Measurements from ENCODE around the gene PTPRT. TPM values are rescaled to one million over a fixed set of nuclear protein-coding genes. Genes with fewer than 3 reads are reported as not detected.

PTPRT gene
- total and polyA plus RNA-seq, 2 of the 4 experiments (the other 2 are of a cell fraction): not detected

- ATAC-seq (ENCODE audit: low read depth) (no peak), DNase-seq (no peak)
- H3K4me2 ChIP-seq (ENCODE audit: low read depth, low read length): no peak overlapping the region
- no peaks in the 10 kb centered on the region for H4K20me1 ChIP-seq (ENCODE audit: insufficient read depth, low read length)
- no peak overlapping the region for H2AFZ ChIP-seq (replicated peaks; ENCODE audit: low read length, poor library complexity)
- no peak overlapping the region for H4K8ac ChIP-seq (ENCODE audit: low read depth in 2 of 2, low read length in 2 of 2)
- no peak overlapping the region for H3K23ac ChIP-seq (ENCODE audit: low read depth, low read length)
- no peak overlapping the region for H4K5ac ChIP-seq (ENCODE audit: low read depth, low read length)
- CTCF ChIA-PET: no interaction called here
- H3K14ac ChIP-seq (replicated peaks; ENCODE audit: low read depth, low read length): no peak overlapping the region
- H3K9ac ChIP-seq (ENCODE audit: low read depth, low read length): no peak overlapping the region
- H2BK120ac ChIP-seq (ENCODE audit: low read depth, low read length): no peak overlapping the region
- no peak overlapping the region for H2BK5ac ChIP-seq (ENCODE audit: low read depth, low read length, poor library complexity, severe bottlenecking)
- H3K4me3 ChIP-seq (ENCODE audit: insufficient read depth, low read depth, low read length): no peak overlapping the region
- TF ChIP-seq CTCF (conservative IDR thresholded peaks at IDR 0.05; ENCODE audit: low read depth, low read length): no peak
- TF ChIP-seq POLR2A (IDR thresholded peaks at IDR 0.05; ENCODE audit: low read depth, low read length): no peak
- TF ChIP-seq RFX5 (IDR thresholded peaks at IDR 0.05; ENCODE audit: low read depth, low read length): no peak
- no peak for TF ChIP-seq USF2 (IDR thresholded peaks at IDR 0.05; ENCODE audit: low read depth, low read length)
- TF ChIP-seq RCOR1 (IDR thresholded peaks at IDR 0.05; ENCODE audit: insufficient replicate concordance, low read length): no peak
- no peak for TF ChIP-seq SMC3 (IDR thresholded peaks at IDR 0.05; ENCODE audit: low read depth, low read length)
- TF ChIP-seq FOS (IDR thresholded peaks at IDR 0.05; ENCODE audit: low read depth, low read length): no peak
- no peak for TF ChIP-seq BHLHE40 (IDR thresholded peaks at IDR 0.05; ENCODE audit: low read depth, low read length)
- TF ChIP-seq RAD21 (IDR thresholded peaks at IDR 0.05; ENCODE audit: low read length): no peak
- TF ChIP-seq MAZ (IDR thresholded peaks at IDR 0.05; ENCODE audit: borderline replicate concordance, low read depth, low read length): no peak
- TF ChIP-seq ELK1 (IDR thresholded peaks at IDR 0.05; ENCODE audit: borderline replicate concordance, low read depth, low read length): no peak
- TF ChIP-seq MAFK (IDR thresholded peaks at IDR 0.05; ENCODE audit: low read depth, low read length): no peak
- TF ChIP-seq CHD1 (IDR thresholded peaks at IDR 0.05; ENCODE audit: low read depth, low read length): no peak
- TF ChIP-seq NFE2L2 (IDR thresholded peaks at IDR 0.05; ENCODE audit: low read depth, low read length): no peak
- no peak for TF ChIP-seq MXI1 (IDR thresholded peaks at IDR 0.05; ENCODE audit: borderline replicate concordance, low read depth, low read length)
- no peak for TF ChIP-seq CEBPB (IDR thresholded peaks at IDR 0.05; ENCODE audit: low read depth, low read length)
- in situ Hi-C loops (cut with MboI; ENCODE audit: low sequenced_read_pairs) (no loop called here), intact Hi-C loops (cut with micrococcal nuclease) (no loop called here), dilution Hi-C loops (cut with HindIII; ENCODE audit: low sequenced_read_pairs, unreplicated experiment) (no loop called here)
- H2AK9ac ChIP-seq (replicated peaks; ENCODE audit: low read depth, low read length, poor library complexity): no peak overlapping the region
- H3K27ac ChIP-seq (ENCODE audit: insufficient read depth, low read length): no peak overlapping the region
- H3K27me3 ChIP-seq (ENCODE audit: control insufficient read depth, insufficient read depth, low read length): no peaks in the 10 kb centered on the region
- H2BK20ac ChIP-seq (ENCODE audit: low read depth, low read length): no peak overlapping the region
- H3K56ac ChIP-seq (ENCODE audit: extremely low read depth, insufficient read depth, low read length): no peak overlapping the region
- H3K4ac ChIP-seq (ENCODE audit: low read depth, low read length): no peak overlapping the region
- no peak overlapping the region for H3K18ac ChIP-seq (ENCODE audit: low read depth, low read length)
- no peak overlapping the region for H2AK5ac ChIP-seq (ENCODE audit: low read depth, low read length)
- POLR2A ChIA-PET (ENCODE audit: unreplicated experiment): no interaction called here
- WGBS, 2 experiments (ENCODE audit: extremely low coverage in 2 of 2, insufficient read length in 1 of 2): 60% methylated on average over 1 of the region's 6 CpGs; no CpG with 5 or more reads in 1 of the 2 experiments
- no peak overlapping the region for H2BK15ac ChIP-seq (ENCODE audit: low read depth, low read length)
- no peaks in the 10 kb centered on the region for H3K79me1 ChIP-seq (ENCODE audit: low read depth in 1 of 2, low read length in 2 of 2)
- no peaks in the 10 kb centered on the region; the same call in 1 of the 2 replicates for H3K9me3 ChIP-seq (ENCODE audit: control insufficient read depth, insufficient read depth, low read length)
- no peak overlapping the region for H4K91ac ChIP-seq (ENCODE audit: insufficient read depth, low read depth, low read length)
- no TSS peak for BruUV-seq (replicated peaks)
- H3K9me1 ChIP-seq (ENCODE audit: insufficient read depth, low read length): no peaks in the 10 kb centered on the region
- H3K4me1 ChIP-seq (ENCODE audit: control insufficient read depth, insufficient read depth, low read length): no peaks in the 10 kb centered on the region
- no peaks in the 10 kb centered on the region for H3K36me3 ChIP-seq (ENCODE audit: control insufficient read depth, insufficient read depth, low read length)
These were observed 24.1 kb downstream of the PTPRT start for GRCh38 chr20:43165611-43166010.

Measured in IMR-90 (cell line).